ENCODE data around the gene CARM1.

Gene CARM1

GRCh38 chr19:10899151-10899653, 27.8 kb downstream of the CARM1 start:
- no peak for DNase-seq (ENCODE audit: low spot score)
- no peak for TF ChIP-seq CTCF (IDR thresholded peaks at IDR 0.05; ENCODE audit: extremely low read depth, missing control alignments)

- TF ChIP-seq CTCF (IDR thresholded peaks at IDR 0.05; ENCODE audit: extremely low read depth, missing control alignments): no peak
- no peak for DNase-seq (ENCODE audit: low spot score)
Measured at GRCh38 chr19:10907925-10908324, 36.6 kb downstream of the CARM1 start.

GRCh38 chr19:10908380-10908960, 37.1 kb downstream of the CARM1 start:
- no peak for TF ChIP-seq CTCF (IDR thresholded peaks at IDR 0.05; ENCODE audit: extremely low read depth, missing control alignments)
- DNase-seq (ENCODE audit: low spot score): no peak

GRCh38 chr19:10911579-10912363, 40.4 kb downstream of the CARM1 start:
- no peak for TF ChIP-seq CTCF (IDR thresholded peaks at IDR 0.05; ENCODE audit: extremely low read depth, missing control alignments)
- DNase-seq (ENCODE audit: low spot score): no peak

GRCh38 chr19:10912619-10913018, 41.3 kb downstream of the CARM1 start:
- DNase-seq (ENCODE audit: low spot score): no peak
- TF ChIP-seq CTCF (IDR thresholded peaks at IDR 0.05; ENCODE audit: extremely low read depth, missing control alignments): no peak

- DNase-seq (ENCODE audit: low spot score): no peak
- no peak for TF ChIP-seq CTCF (IDR thresholded peaks at IDR 0.05; ENCODE audit: extremely low read depth, missing control alignments)
Measured at GRCh38 chr19:10913716-10914340, 42.5 kb downstream of the CARM1 start.
